Hepatocyte (in vitro differentiated cells): ENCODE measurements around the gene SOST. TPM values are rescaled to one million over a fixed set of nuclear protein-coding genes. Genes with fewer than 3 reads are reported as not detected.

ENCODE experiments used
- DNase-seq: peaks from one replicate; pipeline ENCODE4 v3.0.0-alpha.2; 2016; ENCODE audit warnings: low spot score
- H2AFZ ChIP-seq: fragments of 200-600 bp; sonication (generic); 2 replicates; pipeline ENCODE4 v1.6.0; 2016; ENCODE audit warnings: antibody characterized with exemption, mild to moderate bottlenecking
- H3K27ac ChIP-seq: fragments of 200-600 bp; sonication (generic); 2 replicates; pipeline ENCODE4 v1.5.1; 2016; ENCODE audit warnings: mild to moderate bottlenecking
- H3K27me3 ChIP-seq: fragments of 200-600 bp; sonication (generic); 2 replicates; pipeline ENCODE4 v1.6.1; 2016
- H3K36me3 ChIP-seq: fragments of 200-600 bp; sonication (generic); replicated peaks from 2 replicates; pipeline ENCODE4 v1.5.1; 2016; ENCODE audit warnings: low read depth; ENCODE audit not compliant: insufficient read depth
- H3K4me1 ChIP-seq: fragments of 200-600 bp; sonication (generic); 2 replicates; pipeline ENCODE4 v1.5.1; 2016; ENCODE audit warnings: mild to moderate bottlenecking, moderate library complexity; ENCODE audit not compliant: insufficient read depth
- H3K4me2 ChIP-seq: fragments of 200-600 bp; sonication (generic); 2 replicates; pipeline ENCODE4 v1.6.0; 2016
- H3K4me3 ChIP-seq: fragments of 200-600 bp; sonication (generic); 2 replicates; pipeline ENCODE4 v1.5.1; 2016; ENCODE audit warnings: mild to moderate bottlenecking
- H3K79me2 ChIP-seq: fragments of 200-600 bp; sonication (generic); 2 replicates; pipeline ENCODE4 v1.6.0; 2017; ENCODE audit warnings: mild to moderate bottlenecking
- H3K9me2 ChIP-seq: fragments of 200-600 bp; sonication (generic); replicated peaks from 2 replicates; pipeline ENCODE4 v1.6.0; 2017; ENCODE audit warnings: mild to moderate bottlenecking; ENCODE audit not compliant: insufficient read depth
- H3K9me3 ChIP-seq: fragments of 200-600 bp; sonication (generic); 2 replicates; pipeline ENCODE4 v1.5.1; 2016; ENCODE audit warnings: low read depth, mild to moderate bottlenecking
- H4K20me1 ChIP-seq: fragments of 200-600 bp; sonication (generic); 2 replicates; pipeline ENCODE4 v1.6.0; 2016; ENCODE audit warnings: mild to moderate bottlenecking; ENCODE audit not compliant: insufficient read depth, poor library complexity, severe bottlenecking
- EZH2 ChIP-seq: fragments of 200-600 bp; sonication (generic); IDR thresholded peaks from 2 replicates; pipeline ENCODE4 v1.6.1; 2016; ENCODE audit warnings: antibody characterized with exemption, mild to moderate bottlenecking, borderline replicate concordance
- EZH2phosphoT487 ChIP-seq: fragments of 200-600 bp; sonication (generic); IDR thresholded peaks from one replicate; pipeline ENCODE4 v1.6.1; 2018; ENCODE audit warnings: antibody characterized with exemption, mild to moderate bottlenecking, low read depth, moderate library complexity; ENCODE audit not compliant: unreplicated experiment, severe bottlenecking
- WGBS: methylation state at CpG from one replicate; pipeline ENCODE4 v1.1.6; 2016; ENCODE audit warnings: low lambda C conversion rate; ENCODE audit errors: missing lambda C conversion rate; 5-methylcytosine and 5-hydroxymethylcytosine counted together
- polyA plus RNA-seq: library from polyadenylated mRNA; unstranded; fragments of >200 nt; fragmentation: Nextera tagmentation; extraction: Ambion mirVana; gene quantifications from 2 replicates; pipeline ENCODE4 v1.2.1, GENCODE V29; 2016
- total RNA-seq: library from RNA; depleted of rRNA; stranded (reverse); fragments of >200 nt; gene quantifications from 2 replicates; pipeline ENCODE4 v1.2.3, GENCODE V29; 2014
- TF ChIP-seq, protein P1 (sequence below): fragments of 200-600 bp; sonication (generic); IDR thresholded peaks from 2 replicates; pipeline ENCODE4 v1.5.1; 2016; ENCODE audit warnings: antibody characterized with exemption, mild to moderate bottlenecking; ENCODE audit not compliant: poor library complexity

SOST gene
- total and polyA plus RNA-seq, 2 experiments from 2014 or later: not detected

- no peak for DNase-seq
- Histone ChIP-seq H4K20me1 (no peaks in the 10 kb centered on the region), H3K79me2 (no peaks in the 10 kb centered on the region), H2AFZ (no peak overlapping the region), H3K9me3 (no peaks in the 10 kb centered on the region), H3K4me3 (no peak overlapping the region), H3K4me1 (peaks cover 2% of the 10 kb centered on the region), H3K9me2 (no peaks in the 10 kb centered on the region), H3K36me3 (no peaks in the 10 kb centered on the region), H3K27ac (no peak overlapping the region), H3K4me2 (peak overlapping the region; percentile 70), H3K27me3 (peaks cover 58% of the 10 kb centered on the region)
- WGBS: 41% methylated on average over 15 of the region's 21 CpGs
- TF ChIP-seq EZH2 (no peak), EZH2phosphoT487 (no peak)
- TF ChIP-seq, protein P1, sequence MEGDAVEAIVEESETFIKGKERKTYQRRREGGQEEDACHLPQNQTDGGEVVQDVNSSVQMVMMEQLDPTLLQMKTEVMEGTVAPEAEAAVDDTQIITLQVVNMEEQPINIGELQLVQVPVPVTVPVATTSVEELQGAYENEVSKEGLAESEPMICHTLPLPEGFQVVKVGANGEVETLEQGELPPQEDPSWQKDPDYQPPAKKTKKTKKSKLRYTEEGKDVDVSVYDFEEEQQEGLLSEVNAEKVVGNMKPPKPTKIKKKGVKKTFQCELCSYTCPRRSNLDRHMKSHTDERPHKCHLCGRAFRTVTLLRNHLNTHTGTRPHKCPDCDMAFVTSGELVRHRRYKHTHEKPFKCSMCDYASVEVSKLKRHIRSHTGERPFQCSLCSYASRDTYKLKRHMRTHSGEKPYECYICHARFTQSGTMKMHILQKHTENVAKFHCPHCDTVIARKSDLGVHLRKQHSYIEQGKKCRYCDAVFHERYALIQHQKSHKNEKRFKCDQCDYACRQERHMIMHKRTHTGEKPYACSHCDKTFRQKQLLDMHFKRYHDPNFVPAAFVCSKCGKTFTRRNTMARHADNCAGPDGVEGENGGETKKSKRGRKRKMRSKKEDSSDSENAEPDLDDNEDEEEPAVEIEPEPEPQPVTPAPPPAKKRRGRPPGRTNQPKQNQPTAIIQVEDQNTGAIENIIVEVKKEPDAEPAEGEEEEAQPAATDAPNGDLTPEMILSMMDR: no peak
Measured at GRCh38 chr17:43754947-43755346, 3.6 kb downstream of the SOST start.

- no peaks in the 10 kb centered on the region for H3K9me2 ChIP-seq
- H3K27ac ChIP-seq: no peak overlapping the region
- H3K9me3 ChIP-seq: no peaks in the 10 kb centered on the region
- no peaks in the 10 kb centered on the region for H3K36me3 ChIP-seq
- H3K4me1 ChIP-seq: peaks cover 2% of the 10 kb centered on the region
- TF ChIP-seq, protein P1: no peak
- TF ChIP-seq EZH2phosphoT487 (no peak), EZH2 (no peak)
- H3K27me3 ChIP-seq: peaks cover 59% of the 10 kb centered on the region
- no peak overlapping the region for H2AFZ ChIP-seq
- H3K4me3 ChIP-seq: no peak overlapping the region
- 84% methylated on average over 5 of the region's 5 CpGs for WGBS
- no peak for DNase-seq
- H3K79me2 ChIP-seq: no peaks in the 10 kb centered on the region
- H3K4me2 ChIP-seq: no peak overlapping the region
- no peaks in the 10 kb centered on the region for H4K20me1 ChIP-seq
Measured at GRCh38 chr17:43753493-43754129, 5.0 kb downstream of the SOST start.

DNA sequence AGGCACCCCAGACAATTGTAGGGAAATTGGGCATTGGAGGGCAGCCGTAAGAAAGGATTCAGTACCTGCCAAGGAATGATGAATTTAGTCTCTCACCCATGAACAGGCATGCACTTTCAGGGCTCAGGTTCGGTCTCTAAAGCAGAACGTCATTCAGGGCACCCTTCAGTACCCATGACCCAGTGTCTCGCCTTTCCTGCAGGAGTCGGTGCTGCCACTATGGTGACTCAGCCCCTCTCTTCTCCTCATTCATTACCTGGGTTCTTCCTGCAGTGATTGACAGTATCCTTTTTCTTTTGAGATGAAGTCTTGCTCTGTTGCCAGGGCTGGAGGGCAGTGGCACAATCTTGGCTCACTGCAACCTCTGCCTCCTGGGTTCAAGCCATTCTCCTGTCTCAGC lies 8.4 kb downstream of the SOST start:
- no peaks in the 10 kb centered on the region for H3K36me3 ChIP-seq
- no peak overlapping the region for H3K4me2 ChIP-seq
- H3K4me1 ChIP-seq: peaks cover 2% of the 10 kb centered on the region
- H3K27ac ChIP-seq: no peak overlapping the region
- no peak for DNase-seq
- no peak overlapping the region for H2AFZ ChIP-seq
- H3K4me3 ChIP-seq: no peak overlapping the region
- no peaks in the 10 kb centered on the region for H3K79me2 ChIP-seq
- WGBS: 90% methylated on average over 5 of the region's 5 CpGs
- no peaks in the 10 kb centered on the region for H3K9me2 ChIP-seq
- H3K27me3 ChIP-seq: peaks cover 35% of the 10 kb centered on the region
- TF ChIP-seq EZH2phosphoT487: no peak
- TF ChIP-seq, protein P1: no peak
- H3K9me3 ChIP-seq: no peaks in the 10 kb centered on the region
- no peaks in the 10 kb centered on the region for H4K20me1 ChIP-seq
